ENCODE measurements around the gene PDCD6IP.

Gene PDCD6IP

GRCh38 chr3:33911525-33912322, 113.3 kb downstream of the PDCD6IP start:
- Mint-ChIP-seq H3K36me3 (ENCODE audit: low read depth) (no peaks in the 10 kb centered on the region), H3K9me3 (no peaks in the 10 kb centered on the region), H3K4me1 (peaks cover 27% of the 10 kb centered on the region), H3K27me3 (ENCODE audit: low read depth) (no peaks in the 10 kb centered on the region), H3K27ac (no peak overlapping the region), H3K4me3 (no peak overlapping the region)
- TF ChIP-seq, protein P1, sequence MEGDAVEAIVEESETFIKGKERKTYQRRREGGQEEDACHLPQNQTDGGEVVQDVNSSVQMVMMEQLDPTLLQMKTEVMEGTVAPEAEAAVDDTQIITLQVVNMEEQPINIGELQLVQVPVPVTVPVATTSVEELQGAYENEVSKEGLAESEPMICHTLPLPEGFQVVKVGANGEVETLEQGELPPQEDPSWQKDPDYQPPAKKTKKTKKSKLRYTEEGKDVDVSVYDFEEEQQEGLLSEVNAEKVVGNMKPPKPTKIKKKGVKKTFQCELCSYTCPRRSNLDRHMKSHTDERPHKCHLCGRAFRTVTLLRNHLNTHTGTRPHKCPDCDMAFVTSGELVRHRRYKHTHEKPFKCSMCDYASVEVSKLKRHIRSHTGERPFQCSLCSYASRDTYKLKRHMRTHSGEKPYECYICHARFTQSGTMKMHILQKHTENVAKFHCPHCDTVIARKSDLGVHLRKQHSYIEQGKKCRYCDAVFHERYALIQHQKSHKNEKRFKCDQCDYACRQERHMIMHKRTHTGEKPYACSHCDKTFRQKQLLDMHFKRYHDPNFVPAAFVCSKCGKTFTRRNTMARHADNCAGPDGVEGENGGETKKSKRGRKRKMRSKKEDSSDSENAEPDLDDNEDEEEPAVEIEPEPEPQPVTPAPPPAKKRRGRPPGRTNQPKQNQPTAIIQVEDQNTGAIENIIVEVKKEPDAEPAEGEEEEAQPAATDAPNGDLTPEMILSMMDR (IDR thresholded peaks at IDR 0.05; ENCODE audit: unreplicated experiment in 3 of 3), result no peak

- Mint-ChIP-seq H3K4me1 (peaks cover 40% of the 10 kb centered on the region), H3K9me3 (no peaks in the 10 kb centered on the region), H3K4me3 (no peak overlapping the region), H3K36me3 (ENCODE audit: low read depth) (no peaks in the 10 kb centered on the region), H3K27ac (peak overlapping the region in 1 of 3 experiments; percentile 14), H3K27me3 (ENCODE audit: low read depth) (no peaks in the 10 kb centered on the region)
- TF ChIP-seq, protein P1 (IDR thresholded peaks at IDR 0.05; ENCODE audit: unreplicated experiment in 3 of 3), result no peak
Measured at GRCh38 chr3:33914212-33914611, 115.8 kb downstream of the PDCD6IP start.

- TF ChIP-seq, protein P1 (IDR thresholded peaks at IDR 0.05; ENCODE audit: unreplicated experiment in 3 of 3), result no peak
- Mint-ChIP-seq H3K27ac (peak overlapping the region in 1 of 3 experiments; percentile 39), H3K4me1 (peaks cover 46% of the 10 kb centered on the region), H3K27me3 (ENCODE audit: low read depth) (no peaks in the 10 kb centered on the region), H3K9me3 (no peaks in the 10 kb centered on the region), H3K4me3 (no peak overlapping the region), H3K36me3 (ENCODE audit: low read depth) (no peaks in the 10 kb centered on the region)
Measured at GRCh38 chr3:33914731-33915379, 116.4 kb downstream of the PDCD6IP start.

DNA sequence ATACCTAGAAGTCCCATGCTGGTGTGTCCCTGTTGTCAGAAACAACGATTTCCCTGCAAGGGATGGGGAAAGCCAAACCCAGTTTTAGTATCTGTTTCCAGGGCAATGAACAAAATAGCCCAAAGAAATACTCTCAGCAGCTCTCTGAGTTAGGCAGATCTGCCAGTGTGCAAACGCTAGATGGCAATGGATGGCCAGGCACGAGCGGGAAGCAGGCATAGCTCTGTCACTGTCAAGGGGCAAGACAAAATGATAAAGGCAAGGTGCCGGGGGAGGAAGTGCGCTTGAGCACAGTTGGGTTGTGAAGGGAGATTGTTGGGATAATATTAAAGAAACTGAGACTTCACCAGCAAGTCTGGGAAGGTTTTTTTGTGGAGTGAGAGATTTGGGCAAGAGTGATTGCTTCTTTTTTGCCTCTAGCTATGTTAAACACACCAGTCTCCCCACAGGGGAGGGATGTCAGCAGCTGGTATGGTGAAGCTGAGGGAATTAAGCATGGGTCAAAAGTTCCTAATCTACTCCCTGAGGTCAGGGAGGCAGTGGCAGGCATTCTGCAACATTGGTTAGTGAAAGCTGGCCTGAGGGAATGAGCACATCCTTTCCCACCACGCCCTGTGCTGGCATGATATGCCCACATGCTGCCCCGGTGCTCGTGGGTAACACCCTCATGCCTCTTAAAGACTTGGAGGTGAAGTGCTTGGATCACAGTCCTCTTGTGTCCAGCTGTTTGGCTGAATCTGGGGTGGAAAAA, 117.5 kb downstream of the PDCD6IP start:
- TF ChIP-seq, protein P1 (IDR thresholded peaks at IDR 0.05; ENCODE audit: unreplicated experiment in 3 of 3), result peak in 1 of 3 experiments; percentile 11
- H3K9me3 Mint-ChIP-seq, result no peaks in the 10 kb centered on the region
- H3K27me3 Mint-ChIP-seq (ENCODE audit: low read depth), result no peaks in the 10 kb centered on the region
- H3K36me3 Mint-ChIP-seq (ENCODE audit: low read depth), result no peaks in the 10 kb centered on the region
- peak overlapping the region in 1 of 3 experiments; percentile 26 for H3K27ac Mint-ChIP-seq
- H3K4me1 Mint-ChIP-seq, result peaks cover 48% of the 10 kb centered on the region
- H3K4me3 Mint-ChIP-seq, result no peak overlapping the region

- Mint-ChIP-seq H3K4me1 (peaks cover 48% of the 10 kb centered on the region), H3K4me3 (no peak overlapping the region), H3K9me3 (no peaks in the 10 kb centered on the region), H3K27ac (peak overlapping the region in 1 of 3 experiments; percentile 54), H3K36me3 (ENCODE audit: low read depth) (no peaks in the 10 kb centered on the region), H3K27me3 (ENCODE audit: low read depth) (no peaks in the 10 kb centered on the region)
- TF ChIP-seq, protein P1 (IDR thresholded peaks at IDR 0.05; ENCODE audit: unreplicated experiment in 3 of 3), result no peak
Measured at GRCh38 chr3:33918126-33918756, 119.8 kb downstream of the PDCD6IP start.

All from nephron (organoid).